WTC11 (cell line): ENCODE results near the gene SPACA9.

ENCODE experiments used
- SMAD4 ChIP-seq: sonication (generic); formaldehyde crosslinking; IDR thresholded peaks from 2 replicates; pipeline ENCODE4 v1.8.0; 2022; ENCODE audit warnings: mild to moderate bottlenecking, missing genetic modification reagents
- TCF7 ChIP-seq: sonication (generic); formaldehyde crosslinking; IDR thresholded peaks from 2 replicates; pipeline ENCODE4 v1.8.0; 2022; ENCODE audit warnings: mild to moderate bottlenecking, low read depth, missing genetic modification reagents, moderate library complexity
- TF ChIP-seq, protein P1 (sequence below): fragments of 200-600 bp; IDR thresholded peaks from 2 replicates; pipeline ENCODE4 v1.8.0; 2022; ENCODE audit warnings: antibody characterized with exemption
- TF ChIP-seq, protein P2 (sequence below): sonication (generic); formaldehyde crosslinking; IDR thresholded peaks from 2 replicates; pipeline ENCODE4 v1.8.1; 2022; ENCODE audit warnings: low read depth, mild to moderate bottlenecking, moderate library complexity, missing genetic modification reagents, borderline replicate concordance
- TF ChIP-seq, protein P3 (sequence below): sonication (generic); formaldehyde crosslinking; IDR thresholded peaks from 2 replicates; pipeline ENCODE4 v1.8.0; 2022; ENCODE audit warnings: mild to moderate bottlenecking, missing genetic modification reagents

DNA sequence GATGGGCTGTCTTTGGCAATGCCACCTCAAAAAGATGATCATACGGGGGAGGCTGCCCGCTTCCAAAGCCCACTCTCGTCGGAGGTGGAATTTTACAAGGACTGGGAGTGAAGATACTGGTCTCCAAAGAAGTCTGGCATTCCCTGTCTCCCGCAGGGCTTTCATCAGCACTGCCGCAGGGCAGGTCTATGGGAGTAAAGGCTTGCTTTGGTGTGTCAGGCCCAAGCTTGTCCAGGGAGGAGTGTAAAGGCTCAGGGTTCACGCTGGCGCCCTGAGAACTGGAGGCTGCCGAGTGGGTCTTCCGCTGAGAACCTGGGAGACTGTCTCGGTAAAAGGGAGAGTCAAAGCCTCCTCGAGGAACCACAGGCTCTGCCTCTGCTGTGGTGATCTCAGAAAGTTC lies 27.0 kb downstream of the SPACA9 start:
- TF ChIP-seq, protein P1, sequence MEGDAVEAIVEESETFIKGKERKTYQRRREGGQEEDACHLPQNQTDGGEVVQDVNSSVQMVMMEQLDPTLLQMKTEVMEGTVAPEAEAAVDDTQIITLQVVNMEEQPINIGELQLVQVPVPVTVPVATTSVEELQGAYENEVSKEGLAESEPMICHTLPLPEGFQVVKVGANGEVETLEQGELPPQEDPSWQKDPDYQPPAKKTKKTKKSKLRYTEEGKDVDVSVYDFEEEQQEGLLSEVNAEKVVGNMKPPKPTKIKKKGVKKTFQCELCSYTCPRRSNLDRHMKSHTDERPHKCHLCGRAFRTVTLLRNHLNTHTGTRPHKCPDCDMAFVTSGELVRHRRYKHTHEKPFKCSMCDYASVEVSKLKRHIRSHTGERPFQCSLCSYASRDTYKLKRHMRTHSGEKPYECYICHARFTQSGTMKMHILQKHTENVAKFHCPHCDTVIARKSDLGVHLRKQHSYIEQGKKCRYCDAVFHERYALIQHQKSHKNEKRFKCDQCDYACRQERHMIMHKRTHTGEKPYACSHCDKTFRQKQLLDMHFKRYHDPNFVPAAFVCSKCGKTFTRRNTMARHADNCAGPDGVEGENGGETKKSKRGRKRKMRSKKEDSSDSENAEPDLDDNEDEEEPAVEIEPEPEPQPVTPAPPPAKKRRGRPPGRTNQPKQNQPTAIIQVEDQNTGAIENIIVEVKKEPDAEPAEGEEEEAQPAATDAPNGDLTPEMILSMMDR: no peak
- TF ChIP-seq, protein P2, sequence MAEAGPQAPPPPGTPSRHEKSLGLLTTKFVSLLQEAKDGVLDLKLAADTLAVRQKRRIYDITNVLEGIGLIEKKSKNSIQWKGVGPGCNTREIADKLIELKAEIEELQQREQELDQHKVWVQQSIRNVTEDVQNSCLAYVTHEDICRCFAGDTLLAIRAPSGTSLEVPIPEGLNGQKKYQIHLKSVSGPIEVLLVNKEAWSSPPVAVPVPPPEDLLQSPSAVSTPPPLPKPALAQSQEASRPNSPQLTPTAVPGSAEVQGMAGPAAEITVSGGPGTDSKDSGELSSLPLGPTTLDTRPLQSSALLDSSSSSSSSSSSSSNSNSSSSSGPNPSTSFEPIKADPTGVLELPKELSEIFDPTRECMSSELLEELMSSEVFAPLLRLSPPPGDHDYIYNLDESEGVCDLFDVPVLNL: no peak
- TF ChIP-seq TCF7 (CRISPR knock-in tag) (no peak), SMAD4 (no peak)
- TF ChIP-seq, protein P3, sequence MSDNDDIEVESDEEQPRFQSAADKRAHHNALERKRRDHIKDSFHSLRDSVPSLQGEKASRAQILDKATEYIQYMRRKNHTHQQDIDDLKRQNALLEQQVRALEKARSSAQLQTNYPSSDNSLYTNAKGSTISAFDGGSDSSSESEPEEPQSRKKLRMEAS (CRISPR knock-in tag): no peak
